ENCODE measurements around the gene GNPAT. TPM values are rescaled to one million over a fixed set of nuclear protein-coding genes. Genes with fewer than 3 reads are reported as not detected.

Gene GNPAT
- total and polyA plus RNA-seq, 4 donors: 29.9 to 36.6 (median 34.8) TPM

GRCh38 chr1:231278100-231278790, 37.2 kb downstream of the GNPAT start:
- Histone ChIP-seq H3K36me3 (ENCODE audit: control insufficient read depth in 1 of 2, insufficient read depth in 2 of 2, low read length in 1 of 2) (peaks cover 8 to 9% of the 10 kb centered on the region in 2 donors), H3K4me1 (ENCODE audit: control insufficient read depth in 1 of 2, insufficient read depth in 2 of 2, low read length in 2 of 2) (no peaks in the 10 kb centered on the region), H3K27me3 (ENCODE audit: control insufficient read depth in 1 of 2, insufficient read depth in 2 of 2, low read length in 1 of 2) (no peaks in the 10 kb centered on the region), H3K4me3 (ENCODE audit: low read length in 2 of 2) (no peak overlapping the region), H3K27ac (ENCODE audit: low read depth in 1 of 2, low read length in 2 of 2) (no peak overlapping the region), H3K9me3 (ENCODE audit: control insufficient read depth, low read length) (no peaks in the 10 kb centered on the region)
- ATAC-seq (ENCODE audit: low FRiP score): no peak
- intact Hi-C loops (cut with DNase I): no loop called here
- WGBS, 2 donors: 73 to 79% methylated on average over 9 of the region's 9 CpGs
- no peak for DNase-seq

DNA sequence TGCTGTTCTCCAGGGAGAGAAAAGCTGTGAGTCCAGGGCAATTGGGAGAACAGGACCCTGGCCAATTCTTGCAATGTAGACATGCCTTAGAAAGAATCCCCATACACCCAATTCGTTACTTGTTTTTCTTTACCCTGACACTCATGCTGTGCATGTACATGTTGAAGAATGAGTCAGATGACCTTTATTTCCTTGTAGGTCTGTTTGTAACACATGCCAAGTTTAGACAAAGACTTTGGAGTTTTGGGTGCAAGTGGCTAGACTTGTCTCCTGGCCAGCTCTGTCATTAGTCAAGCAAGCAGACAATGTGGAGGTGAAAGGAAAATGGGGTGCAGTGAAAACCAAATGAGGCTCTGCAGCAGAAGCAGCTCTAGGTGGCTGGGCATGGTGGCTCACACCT, 38.1 kb downstream of the GNPAT start:
- Histone ChIP-seq H3K36me3 (ENCODE audit: control insufficient read depth in 1 of 2, insufficient read depth in 2 of 2, low read length in 1 of 2) (peaks cover 5 to 8% of the 10 kb centered on the region in 2 donors), H3K4me3 (ENCODE audit: low read length in 2 of 2) (no peak overlapping the region), H3K4me1 (ENCODE audit: control insufficient read depth in 1 of 2, insufficient read depth in 2 of 2, low read length in 2 of 2) (no peaks in the 10 kb centered on the region), H3K27ac (ENCODE audit: low read depth in 1 of 2, low read length in 2 of 2) (no peak overlapping the region), H3K27me3 (ENCODE audit: control insufficient read depth in 1 of 2, insufficient read depth in 2 of 2, low read length in 1 of 2) (no peaks in the 10 kb centered on the region), H3K9me3 (ENCODE audit: control insufficient read depth, low read length) (no peaks in the 10 kb centered on the region)
- 64 to 72% methylated on average over 1 of the region's 1 CpG for WGBS, 2 donors
- DNase-seq (no peak), ATAC-seq (ENCODE audit: low FRiP score) (no peak)
- intact Hi-C loops (cut with DNase I): no loop called here

DNA sequence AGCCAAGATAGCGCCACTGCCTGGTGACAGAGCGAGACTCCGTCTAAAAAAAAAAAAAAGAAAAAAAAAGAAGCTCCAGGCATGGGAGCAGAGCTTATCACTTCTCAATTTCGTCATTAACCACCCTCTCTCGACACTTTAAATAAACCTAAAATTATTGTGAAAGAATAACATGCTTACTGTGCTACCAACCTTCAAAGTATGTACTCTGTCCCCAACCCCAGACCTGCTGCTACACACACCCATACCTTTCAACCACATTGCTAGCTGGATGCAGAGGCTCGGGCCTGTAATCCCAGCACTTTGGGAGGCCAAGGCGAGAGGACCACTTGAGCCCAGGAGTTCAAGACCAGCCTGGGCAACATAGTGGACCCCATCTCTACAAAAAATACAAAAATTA, 38.7 kb downstream of the GNPAT start:
- 91 to 93% methylated on average over 7 of the region's 7 CpGs for WGBS, 2 donors
- intact Hi-C loops (cut with DNase I): no loop called here
- Histone ChIP-seq H3K4me3 (ENCODE audit: low read length in 2 of 2) (no peak overlapping the region), H3K27me3 (ENCODE audit: control insufficient read depth in 1 of 2, insufficient read depth in 2 of 2, low read length in 1 of 2) (no peaks in the 10 kb centered on the region), H3K9me3 (ENCODE audit: control insufficient read depth, low read length) (no peaks in the 10 kb centered on the region), H3K36me3 (ENCODE audit: control insufficient read depth in 1 of 2, insufficient read depth in 2 of 2, low read length in 1 of 2) (peaks cover 4 to 5% of the 10 kb centered on the region in 2 donors), H3K4me1 (ENCODE audit: control insufficient read depth in 1 of 2, insufficient read depth in 2 of 2, low read length in 2 of 2) (no peaks in the 10 kb centered on the region), H3K27ac (ENCODE audit: low read depth in 1 of 2, low read length in 2 of 2) (no peak overlapping the region)
- DNase-seq (no peak), ATAC-seq (ENCODE audit: low FRiP score) (no peak)

GRCh38 chr1:231284441-231284840, 43.4 kb downstream of the GNPAT start:
- 91 to 100% methylated on average over 6 of the region's 6 CpGs for WGBS, 2 donors
- Histone ChIP-seq H3K4me3 (ENCODE audit: low read length in 2 of 2) (no peak overlapping the region), H3K4me1 (ENCODE audit: control insufficient read depth in 1 of 2, insufficient read depth in 2 of 2, low read length in 2 of 2) (no peaks in the 10 kb centered on the region), H3K9me3 (ENCODE audit: control insufficient read depth, low read length) (no peaks in the 10 kb centered on the region), H3K27ac (ENCODE audit: low read depth in 1 of 2, low read length in 2 of 2) (no peak overlapping the region), H3K36me3 (ENCODE audit: control insufficient read depth in 1 of 2, insufficient read depth in 2 of 2, low read length in 1 of 2) (no peaks in the 10 kb centered on the region), H3K27me3 (ENCODE audit: control insufficient read depth in 1 of 2, insufficient read depth in 2 of 2, low read length in 1 of 2) (no peaks in the 10 kb centered on the region)
- no peak for ATAC-seq (ENCODE audit: low FRiP score)
- no peak for DNase-seq
- intact Hi-C loops (cut with DNase I): no loop called here

GRCh38 chr1:231286603-231287002, 45.6 kb downstream of the GNPAT start:
- 95 to 98% methylated on average over 6 of the region's 6 CpGs for WGBS, 2 donors

DNA sequence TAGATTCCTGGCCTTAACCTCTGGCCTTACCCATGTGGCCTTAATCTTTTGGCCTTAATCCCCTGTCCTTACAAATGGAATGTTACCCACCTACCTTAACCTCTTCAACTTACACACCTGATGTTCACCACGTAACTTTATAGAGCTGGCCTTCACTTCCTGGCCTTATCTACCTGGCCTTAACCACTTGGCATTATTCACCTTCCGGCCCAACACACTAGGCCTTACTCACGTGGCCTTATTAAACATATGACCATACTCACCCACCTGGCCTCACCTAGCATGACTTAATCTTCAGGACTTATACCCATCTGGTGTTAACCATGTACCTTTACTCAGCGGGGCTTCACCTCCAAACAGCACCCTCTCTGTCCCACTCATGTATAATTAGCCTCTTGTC, 54.9 kb downstream of the GNPAT start:
- WGBS, 2 donors: 93 to 97% methylated on average over 4 of the region's 4 CpGs
- intact Hi-C loops (cut with DNase I): no loop called here
- Histone ChIP-seq H3K4me3 (ENCODE audit: low read length in 2 of 2) (no peak overlapping the region), H3K4me1 (ENCODE audit: control insufficient read depth in 1 of 2, insufficient read depth in 2 of 2, low read length in 2 of 2) (no peaks in the 10 kb centered on the region), H3K27me3 (ENCODE audit: control insufficient read depth in 1 of 2, insufficient read depth in 2 of 2, low read length in 1 of 2) (no peaks in the 10 kb centered on the region), H3K36me3 (ENCODE audit: control insufficient read depth in 1 of 2, insufficient read depth in 2 of 2, low read length in 1 of 2) (no peaks in the 10 kb centered on the region), H3K9me3 (ENCODE audit: control insufficient read depth, low read length) (no peaks in the 10 kb centered on the region), H3K27ac (ENCODE audit: low read depth in 1 of 2, low read length in 2 of 2) (no peak overlapping the region)
- DNase-seq (no peak), ATAC-seq (ENCODE audit: low FRiP score) (no peak)

More at GRCh38 chr1:231286603-231287002, 45.6 kb downstream of the GNPAT start:
- intact Hi-C loops (cut with DNase I): no loop called here
- no peak for ATAC-seq (ENCODE audit: low FRiP score)
- Histone ChIP-seq H3K4me3 (ENCODE audit: low read length in 2 of 2) (no peak overlapping the region), H3K27me3 (ENCODE audit: control insufficient read depth in 1 of 2, insufficient read depth in 2 of 2, low read length in 1 of 2) (no peaks in the 10 kb centered on the region), H3K9me3 (ENCODE audit: control insufficient read depth, low read length) (no peaks in the 10 kb centered on the region), H3K4me1 (ENCODE audit: control insufficient read depth in 1 of 2, insufficient read depth in 2 of 2, low read length in 2 of 2) (no peaks in the 10 kb centered on the region), H3K27ac (ENCODE audit: low read depth in 1 of 2, low read length in 2 of 2) (no peak overlapping the region), H3K36me3 (ENCODE audit: control insufficient read depth in 1 of 2, insufficient read depth in 2 of 2, low read length in 1 of 2) (no peaks in the 10 kb centered on the region)
- DNase-seq: no peak

DNA sequence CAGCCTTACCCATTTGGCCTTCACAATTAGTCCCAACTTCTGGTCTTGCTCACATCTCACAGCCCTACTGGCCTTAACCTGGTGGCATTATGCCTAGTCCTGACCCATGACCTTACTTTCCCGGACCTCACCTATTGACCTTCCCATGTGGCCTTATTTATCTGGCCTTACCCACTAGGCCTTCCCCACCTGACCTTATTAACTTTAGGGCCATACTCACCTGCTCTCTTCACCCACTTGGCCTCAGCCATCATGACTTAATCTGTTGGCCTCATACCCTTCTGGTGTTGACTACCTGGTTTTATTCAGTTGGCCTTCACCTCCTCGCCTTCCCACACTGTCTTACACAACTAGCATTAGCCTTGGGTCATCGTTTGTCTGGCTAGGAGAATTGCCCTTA, 61.0 kb downstream of the GNPAT start:
- no peaks in the 10 kb centered on the region for H3K36me3 ChIP-seq (ENCODE audit: control insufficient read depth in 1 of 2, insufficient read depth in 2 of 2, low read length in 1 of 2)
- no peak for DNase-seq
- no peak overlapping the region for H3K4me3 ChIP-seq (ENCODE audit: low read length in 2 of 2)
- intact Hi-C loops (cut with DNase I): no loop called here
- no peaks in the 10 kb centered on the region for H3K9me3 ChIP-seq (ENCODE audit: control insufficient read depth, low read length)
- no peak for ATAC-seq (ENCODE audit: low FRiP score)
- 88 to 93% methylated on average over 3 of the region's 3 CpGs for WGBS, 2 donors
- no peaks in the 10 kb centered on the region for H3K4me1 ChIP-seq (ENCODE audit: control insufficient read depth in 1 of 2, insufficient read depth in 2 of 2, low read length in 2 of 2)
- H3K27ac ChIP-seq (ENCODE audit: low read depth in 1 of 2, low read length in 2 of 2): no peak overlapping the region
- no peaks in the 10 kb centered on the region for H3K27me3 ChIP-seq (ENCODE audit: control insufficient read depth in 1 of 2, insufficient read depth in 2 of 2, low read length in 1 of 2)

DNA sequence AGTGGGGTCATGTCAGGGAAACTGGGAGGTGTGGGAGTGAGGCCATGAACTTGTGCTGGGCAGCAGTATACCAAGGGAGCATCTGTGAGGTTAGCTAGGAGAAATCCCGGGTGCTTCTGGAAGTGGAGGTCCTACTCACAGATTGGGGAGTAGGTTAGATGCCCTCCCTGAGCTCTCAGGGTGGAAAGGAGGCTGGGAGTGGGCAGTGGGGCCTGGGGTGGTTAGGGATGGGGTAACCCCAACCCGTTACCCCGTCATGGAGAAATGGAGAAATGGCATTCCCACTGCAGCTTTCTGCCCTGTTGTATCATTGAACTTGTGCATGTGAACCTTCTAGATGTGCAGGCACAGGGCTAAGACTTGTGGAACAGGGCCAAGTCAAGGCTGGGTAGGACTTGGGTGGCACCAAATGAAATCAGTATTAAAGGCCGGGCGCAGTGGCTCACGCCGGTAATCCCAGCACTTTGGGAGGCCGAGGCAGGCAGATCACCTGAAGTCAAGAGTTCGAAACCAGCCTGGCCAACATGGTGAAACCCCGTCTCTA, 69.5 kb downstream of the GNPAT start:
- Histone ChIP-seq H3K27me3 (ENCODE audit: control insufficient read depth in 1 of 2, insufficient read depth in 2 of 2, low read length in 1 of 2) (no peaks in the 10 kb centered on the region), H3K4me3 (ENCODE audit: low read length in 2 of 2) (no peak overlapping the region), H3K36me3 (ENCODE audit: control insufficient read depth in 1 of 2, insufficient read depth in 2 of 2, low read length in 1 of 2) (no peaks in the 10 kb centered on the region), H3K27ac (ENCODE audit: low read depth in 1 of 2, low read length in 2 of 2) (no peak overlapping the region), H3K9me3 (ENCODE audit: control insufficient read depth, low read length) (no peaks in the 10 kb centered on the region), H3K4me1 (ENCODE audit: control insufficient read depth in 1 of 2, insufficient read depth in 2 of 2, low read length in 2 of 2) (no peaks in the 10 kb centered on the region)
- DNase-seq (no peak), ATAC-seq (ENCODE audit: low FRiP score) (no peak)
- intact Hi-C loops (cut with DNase I): no loop called here
- 91 to 96% methylated on average over 10 of the region's 10 CpGs for WGBS, 2 donors

GRCh38 chr1:231311720-231312431, 70.9 kb downstream of the GNPAT start:
- WGBS, 2 donors: 74% methylated on average over 8 of the region's 8 CpGs
- intact Hi-C loops (cut with DNase I): no loop called here

More at GRCh38 chr1:231311720-231312431, 70.9 kb downstream of the GNPAT start:
- no peak overlapping the region for H3K4me3 ChIP-seq (ENCODE audit: low read length in 2 of 2)
- ATAC-seq (ENCODE audit: low FRiP score) (no peak), DNase-seq (no peak)
- H3K9me3 ChIP-seq (ENCODE audit: control insufficient read depth, low read length): no peaks in the 10 kb centered on the region
- no peaks in the 10 kb centered on the region for H3K36me3 ChIP-seq (ENCODE audit: control insufficient read depth in 1 of 2, insufficient read depth in 2 of 2, low read length in 1 of 2)
- no peaks in the 10 kb centered on the region for H3K4me1 ChIP-seq (ENCODE audit: control insufficient read depth in 1 of 2, insufficient read depth in 2 of 2, low read length in 2 of 2)
- no peaks in the 10 kb centered on the region for H3K27me3 ChIP-seq (ENCODE audit: control insufficient read depth in 1 of 2, insufficient read depth in 2 of 2, low read length in 1 of 2)
- H3K27ac ChIP-seq (ENCODE audit: low read depth in 1 of 2, low read length in 2 of 2): no peak overlapping the region
